GM19240 (cell line): ENCODE measurements around the gene SLC35F5.
"Not testable (repeated sequence)": the region's sequence is repeated elsewhere in the genome, so short reads cannot be mapped to it uniquely, and the experiment has no call there.

Experiments
- DNase-seq: peaks from one replicate; pipeline ENCODE4 v3.0.0; 2011; ENCODE audit warnings: low spot score; ENCODE audit not compliant: insufficient read length

The SLC35F5 gene

GRCh38 chr2:113756355-113757137, at the start of gene SLC35F5:
SLC35F5 (minus strand) TSS chr2:113756642; CDS start chr2:113756409, 233 bp downstream.
- peak; percentile 45 for DNase-seq

- no peak for DNase-seq
Observed at GRCh38 chr2:113799375-113799774, 42.9 kb upstream of the SLC35F5 start.

GRCh38 chr2:113797237-113797636, 40.8 kb upstream of the SLC35F5 start:
- DNase-seq: no peak

GRCh38 chr2:113796592-113797175, 40.2 kb upstream of the SLC35F5 start:
- no peak for DNase-seq

GRCh38 chr2:113795405-113795920, 39.0 kb upstream of the SLC35F5 start:
- no peak for DNase-seq

- peak; percentile 23 for DNase-seq
Observed at GRCh38 chr2:113791697-113792590, 35.5 kb upstream of the SLC35F5 start.

- no peak for DNase-seq
Observed at GRCh38 chr2:113784823-113785744, 28.6 kb upstream of the SLC35F5 start.

GRCh38 chr2:113780472-113780871, 24.0 kb upstream of the SLC35F5 start:
- DNase-seq: no peak

GRCh38 chr2:113777371-113777770, 20.9 kb upstream of the SLC35F5 start:
- no peak for DNase-seq

- DNase-seq: no peak
Observed at GRCh38 chr2:113776949-113777348, 20.5 kb upstream of the SLC35F5 start.

GRCh38 chr2:113774616-113775015, 18.2 kb upstream of the SLC35F5 start:
- DNase-seq: not testable (repeated sequence)

- DNase-seq: no peak
Observed at GRCh38 chr2:113770929-113771328, 14.5 kb upstream of the SLC35F5 start.

- no peak for DNase-seq
Observed at GRCh38 chr2:113769555-113769954, 13.1 kb upstream of the SLC35F5 start.

GRCh38 chr2:113768770-113769169, 12.3 kb upstream of the SLC35F5 start:
- no peak for DNase-seq

- DNase-seq: no peak
Observed at GRCh38 chr2:113767811-113768460, 11.5 kb upstream of the SLC35F5 start.

GRCh38 chr2:113765276-113765675, 8.8 kb upstream of the SLC35F5 start:
- no peak for DNase-seq

GRCh38 chr2:113762377-113763118, 6.1 kb upstream of the SLC35F5 start:
- no peak for DNase-seq

GRCh38 chr2:113760400-113760799, 4.0 kb upstream of the SLC35F5 start:
- DNase-seq: no peak

GRCh38 chr2:113757138-113757657, 756 bp upstream of the SLC35F5 start:
- DNase-seq: no peak
